ENCODE measurements around the gene TCL1A. TPM values are rescaled to one million over a fixed set of nuclear protein-coding genes. Genes with fewer than 3 reads are reported as not detected.

The TCL1A gene
- total and polyA plus RNA-seq, 10 of the 15 experiments (the other 5 are each of a cell fraction or from before 2014, with no cell fraction given) = 5.9 to 283 (median 113) TPM

DNA sequence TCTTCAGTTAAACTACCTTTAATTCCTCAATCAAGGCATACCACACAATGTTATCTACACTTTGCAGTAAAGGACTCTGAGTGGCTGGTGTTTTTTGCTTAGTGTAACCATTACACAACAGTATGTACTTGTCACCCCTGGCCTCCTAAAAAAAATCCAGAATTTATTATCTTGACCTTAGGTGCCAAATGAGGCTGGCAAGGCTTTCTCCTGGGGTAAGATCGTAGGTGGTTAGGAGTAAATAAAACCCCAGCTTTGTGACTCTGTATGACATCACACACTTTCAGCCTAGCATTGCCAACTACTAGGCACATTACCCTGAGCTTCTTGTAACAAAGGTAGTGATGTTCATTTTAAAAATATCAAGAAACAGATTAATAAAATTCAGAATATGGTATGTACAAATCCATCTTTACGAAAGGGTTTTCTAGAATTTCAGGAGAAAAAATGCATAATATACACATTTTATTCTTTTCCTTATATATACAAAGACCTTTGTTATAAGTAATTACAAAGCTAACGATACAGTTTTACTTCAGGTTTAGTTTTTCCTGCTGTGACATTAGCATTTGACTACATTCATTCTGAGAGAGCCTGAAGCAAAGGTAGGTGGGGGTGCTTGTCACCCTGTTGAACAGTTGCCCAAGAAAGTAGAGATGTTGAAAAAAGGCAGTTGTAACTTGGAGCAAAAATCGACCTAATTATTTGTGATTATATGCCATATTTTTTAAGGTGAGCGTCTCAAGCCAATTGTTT, 13.5 kb downstream of the TCL1A start:
- no TSS peak for BruUV-seq (replicated peaks)
- Histone ChIP-seq H3K9ac (ENCODE audit: control insufficient read depth, insufficient read depth, low read length) (no peak overlapping the region), H3K27me3 (replicated peaks in 1 of 2; ENCODE audit: control insufficient read depth in 2 of 2, insufficient read depth in 2 of 2, low read length in 1 of 2) (no peaks in the 10 kb centered on the region), H3K9me3 (replicated peaks; ENCODE audit: control insufficient read depth, insufficient read depth, low read length) (no peaks in the 10 kb centered on the region), H3K4me3 (no peak overlapping the region), H3K27ac (ENCODE audit: control insufficient read depth, insufficient read depth) (no peak overlapping the region), H3K4me1 (ENCODE audit: control insufficient read depth, insufficient read depth, low read length) (peaks cover 34% of the 10 kb centered on the region), H3K4me2 (ENCODE audit: control insufficient read depth, insufficient read depth) (no peak overlapping the region), H3K79me2 (ENCODE audit: control insufficient read depth, insufficient read depth, low read length) (no peaks in the 10 kb centered on the region), H4K20me1 (ENCODE audit: control insufficient read depth, insufficient read depth) (no peaks in the 10 kb centered on the region), H2AFZ (ENCODE audit: control insufficient read depth, low read depth, low read length) (no peak overlapping the region), H3K36me3 (ENCODE audit: control insufficient read depth in 2 of 2, insufficient read depth in 2 of 2, low read length in 1 of 2) (no peaks in the 10 kb centered on the region)
- no peak for TF ChIP-seq CREB1 (IDR thresholded peaks at IDR 0.05; ENCODE audit: low read depth)
- intact Hi-C loops (cut with micrococcal nuclease; ENCODE audit: unreplicated experiment) (no loop called here), in situ Hi-C loops (cut with MboI) (no loop called here)
- ChIA-PET SMC1A (ENCODE audit: uncharacterized antibody, unreplicated experiment) (interaction anchor here (0.7 to 1.9 kb wide), 9 partner anchors 9 to 160 kb away, joined by 3 to 6 read pairs (median 3); partner anchors contain the start of gene TCL1A), RAD21 (ENCODE audit: unreplicated experiment) (interaction anchor here (0.9 to 1.2 kb wide), 3 partner anchors 15 to 38 kb away, joined by 3 read pairs; no protein-coding TSS in a partner anchor), POLR2A (no interaction called here), CTCF (interaction anchor here (0.8 to 2.5 kb wide), 6 partner anchors 10 to 73 kb away, joined by 3 to 11 read pairs (median 6); no protein-coding TSS in a partner anchor)
- FAIRE-seq = no peak
- no peak for DNase-seq (ENCODE audit: low read depth, low spot score)
- no peak; the same call in 2 of the 3 replicates for ATAC-seq
- WGBS (ENCODE audit: insufficient coverage, insufficient replicate concordance, low lambda C conversion rate, missing lambda C conversion rate) = 37% methylated on average over 5 of the region's 5 CpGs

- FAIRE-seq = no peak
- 3% methylated on average over 5 of the region's 5 CpGs for WGBS (ENCODE audit: insufficient coverage, insufficient replicate concordance, low lambda C conversion rate, missing lambda C conversion rate)
- RAD21 ChIA-PET (ENCODE audit: unreplicated experiment) = interaction anchor here (0.9 kb wide), 2 partner anchors 16 to 137 kb away, joined by 3 read pairs; no protein-coding TSS in a partner anchor
- BruUV-seq (replicated peaks) = no TSS peak
- peak; percentile 79 for ATAC-seq
- H3K36me3 ChIP-seq (ENCODE audit: control insufficient read depth in 2 of 2, insufficient read depth in 2 of 2, low read length in 1 of 2) = no peaks in the 10 kb centered on the region
- no peaks in the 10 kb centered on the region for H3K27me3 ChIP-seq (replicated peaks in 1 of 2; ENCODE audit: control insufficient read depth in 2 of 2, insufficient read depth in 2 of 2, low read length in 1 of 2)
- intact Hi-C loops (cut with micrococcal nuclease; ENCODE audit: unreplicated experiment) = no loop called here
- POLR2A ChIA-PET = interaction anchor here (1.4 kb wide), 1 partner anchor 14 kb away, joined by 3 read pairs; the partner anchor contains the start of gene TCL1A
- H3K27ac ChIP-seq (ENCODE audit: control insufficient read depth, insufficient read depth) = peak overlapping the region; percentile 70
- no peak for DNase-seq (ENCODE audit: low read depth, low spot score)
- in situ Hi-C loops (cut with MboI) = no loop called here
- H3K9me3 ChIP-seq (replicated peaks; ENCODE audit: control insufficient read depth, insufficient read depth, low read length) = no peaks in the 10 kb centered on the region
- H3K4me2 ChIP-seq (ENCODE audit: control insufficient read depth, insufficient read depth) = peak overlapping the region; percentile 21; the same call in 1 of the 2 replicates
- H4K20me1 ChIP-seq (ENCODE audit: control insufficient read depth, insufficient read depth) = no peaks in the 10 kb centered on the region
- CTCF ChIA-PET = interaction anchor here (0.9 to 2.5 kb wide), 4 partner anchors 16 to 93 kb away, joined by 4 to 11 read pairs (median 6); no protein-coding TSS in a partner anchor
- H3K4me1 ChIP-seq (ENCODE audit: control insufficient read depth, insufficient read depth, low read length) = peaks cover 34% of the 10 kb centered on the region
- H3K79me2 ChIP-seq (ENCODE audit: control insufficient read depth, insufficient read depth, low read length) = no peaks in the 10 kb centered on the region
- TF ChIP-seq NR2C2 (IDR thresholded peaks at IDR 0.05; ENCODE audit: borderline replicate concordance, control insufficient read depth, insufficient read length, low read depth) (no peak), HCFC1 (IDR thresholded peaks at IDR 0.05; ENCODE audit: low read length) (no peak), RUNX3 (IDR thresholded peaks at IDR 0.05; ENCODE audit: low read length) (peak; percentile 20; the same call in 1 of the 2 replicates), YY1 (IDR thresholded peaks at IDR 0.05; ENCODE audit: low read depth, low read length) (peak; percentile 66), SRF (IDR thresholded peaks at IDR 0.05; ENCODE audit: low read depth in 2 of 2, low read length in 2 of 2) (0 out of 4 replicates have a peak, but pooled peaks of 1 of the 2 experiments have one; percentile 31)
- TF ChIP-seq, protein P1, sequence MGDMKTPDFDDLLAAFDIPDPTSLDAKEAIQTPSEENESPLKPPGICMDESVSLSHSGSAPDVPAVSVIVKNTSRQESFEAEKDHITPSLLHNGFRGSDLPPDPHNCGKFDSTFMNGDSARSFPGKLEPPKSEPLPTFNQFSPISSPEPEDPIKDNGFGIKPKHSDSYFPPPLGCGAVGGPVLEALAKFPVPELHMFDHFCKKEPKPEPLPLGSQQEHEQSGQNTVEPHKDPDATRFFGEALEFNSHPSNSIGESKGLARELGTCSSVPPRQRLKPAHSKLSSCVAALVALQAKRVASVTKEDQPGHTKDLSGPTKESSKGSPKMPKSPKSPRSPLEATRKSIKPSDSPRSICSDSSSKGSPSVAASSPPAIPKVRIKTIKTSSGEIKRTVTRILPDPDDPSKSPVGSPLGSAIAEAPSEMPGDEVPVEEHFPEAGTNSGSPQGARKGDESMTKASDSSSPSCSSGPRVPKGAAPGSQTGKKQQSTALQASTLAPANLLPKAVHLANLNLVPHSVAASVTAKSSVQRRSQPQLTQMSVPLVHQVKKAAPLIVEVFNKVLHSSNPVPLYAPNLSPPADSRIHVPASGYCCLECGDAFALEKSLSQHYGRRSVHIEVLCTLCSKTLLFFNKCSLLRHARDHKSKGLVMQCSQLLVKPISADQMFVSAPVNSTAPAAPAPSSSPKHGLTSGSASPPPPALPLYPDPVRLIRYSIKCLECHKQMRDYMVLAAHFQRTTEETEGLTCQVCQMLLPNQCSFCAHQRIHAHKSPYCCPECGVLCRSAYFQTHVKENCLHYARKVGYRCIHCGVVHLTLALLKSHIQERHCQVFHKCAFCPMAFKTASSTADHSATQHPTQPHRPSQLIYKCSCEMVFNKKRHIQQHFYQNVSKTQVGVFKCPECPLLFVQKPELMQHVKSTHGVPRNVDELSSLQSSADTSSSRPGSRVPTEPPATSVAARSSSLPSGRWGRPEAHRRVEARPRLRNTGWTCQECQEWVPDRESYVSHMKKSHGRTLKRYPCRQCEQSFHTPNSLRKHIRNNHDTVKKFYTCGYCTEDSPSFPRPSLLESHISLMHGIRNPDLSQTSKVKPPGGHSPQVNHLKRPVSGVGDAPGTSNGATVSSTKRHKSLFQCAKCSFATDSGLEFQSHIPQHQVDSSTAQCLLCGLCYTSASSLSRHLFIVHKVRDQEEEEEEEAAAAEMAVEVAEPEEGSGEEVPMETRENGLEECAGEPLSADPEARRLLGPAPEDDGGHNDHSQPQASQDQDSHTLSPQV (IDR thresholded peaks at IDR 0.05) = no peak
- peak overlapping the region; percentile 55 for H3K9ac ChIP-seq (ENCODE audit: control insufficient read depth, insufficient read depth, low read length)
- SMC1A ChIA-PET (ENCODE audit: uncharacterized antibody, unreplicated experiment) = interaction anchor here (0.7 to 1.9 kb wide), 9 partner anchors 10 to 159 kb away, joined by 3 to 6 read pairs (median 3); no protein-coding TSS in a partner anchor
- H2AFZ ChIP-seq (ENCODE audit: control insufficient read depth, low read depth, low read length) = peak overlapping the region; percentile 85
- no peak overlapping the region for H3K4me3 ChIP-seq
These were observed 14.5 kb downstream of the TCL1A start for GRCh38 chr14:95699412-95699811.

Data from GM12878 (cell line).